GM18858 (cell line): ENCODE data around the gene RBM33.

Experiments used
- ATAC-seq: cut with Tn5 transposase; IDR thresholded peaks from one replicate; pipeline ENCODE4 v1.9.1; 2021; ENCODE audit not compliant: unreplicated experiment

RBM33 gene

DNA sequence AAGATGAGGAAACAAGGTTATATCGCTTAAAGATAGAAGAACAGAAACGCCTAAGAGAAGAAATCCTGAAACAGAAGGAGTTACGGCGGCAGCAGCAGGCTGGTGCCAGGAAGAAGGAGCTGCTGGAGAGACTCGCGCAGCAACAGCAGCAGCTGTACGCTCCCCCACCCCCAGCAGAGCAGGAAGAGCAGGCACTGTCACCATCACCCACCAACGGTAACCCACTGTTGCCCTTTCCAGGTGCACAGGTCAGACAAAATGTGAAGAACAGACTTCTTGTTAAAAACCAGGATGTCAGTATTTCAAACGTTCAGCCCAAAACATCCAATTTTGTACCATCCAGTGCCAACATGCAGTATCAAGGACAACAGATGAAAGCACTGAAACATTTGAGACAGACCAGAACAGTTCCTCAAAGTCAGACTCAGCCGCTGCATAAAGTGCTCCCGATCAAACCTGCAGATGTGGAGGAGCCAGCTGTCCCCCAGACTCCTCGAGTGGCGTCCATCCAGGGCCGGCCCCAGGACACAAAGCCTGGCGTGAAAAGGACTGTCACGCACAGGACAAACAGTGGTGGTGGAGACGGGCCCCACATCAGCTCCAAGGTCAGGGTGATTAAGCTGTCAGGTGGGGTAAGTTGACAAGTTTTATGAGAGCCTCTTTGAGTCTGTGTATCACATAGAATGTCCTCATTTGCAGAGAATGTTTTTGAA, 100.7 kb downstream of the RBM33 start:
- ATAC-seq, result no peak

- peak; percentile 8 for ATAC-seq
These were observed 101.3 kb downstream of the RBM33 start for GRCh38 chr7:155745737-155746136.

GRCh38 chr7:155746188-155746587, 101.7 kb downstream of the RBM33 start:
- ATAC-seq, result peak; percentile 54

DNA sequence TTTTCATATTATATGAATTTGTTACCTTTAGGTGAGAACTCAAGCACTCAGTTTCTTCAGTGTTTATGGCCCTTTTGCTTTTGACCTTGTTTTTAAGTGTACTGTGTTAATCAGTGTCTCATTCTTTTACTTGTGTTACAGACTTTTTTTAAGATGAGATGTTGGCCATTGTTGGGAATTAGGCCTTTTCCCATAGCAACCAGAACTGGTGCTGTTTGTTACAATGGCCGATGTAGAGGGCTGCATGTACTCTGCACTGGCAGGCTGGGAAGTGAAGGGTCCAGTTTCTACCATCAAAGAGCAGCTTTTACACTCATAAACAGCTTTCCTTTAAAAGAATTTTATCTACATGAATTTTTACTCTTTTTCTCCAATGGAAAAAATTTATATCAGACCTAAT, 102.7 kb downstream of the RBM33 start:
- no peak for ATAC-seq

GRCh38 chr7:155749578-155749977, 105.1 kb downstream of the RBM33 start:
- ATAC-seq, result no peak

DNA sequence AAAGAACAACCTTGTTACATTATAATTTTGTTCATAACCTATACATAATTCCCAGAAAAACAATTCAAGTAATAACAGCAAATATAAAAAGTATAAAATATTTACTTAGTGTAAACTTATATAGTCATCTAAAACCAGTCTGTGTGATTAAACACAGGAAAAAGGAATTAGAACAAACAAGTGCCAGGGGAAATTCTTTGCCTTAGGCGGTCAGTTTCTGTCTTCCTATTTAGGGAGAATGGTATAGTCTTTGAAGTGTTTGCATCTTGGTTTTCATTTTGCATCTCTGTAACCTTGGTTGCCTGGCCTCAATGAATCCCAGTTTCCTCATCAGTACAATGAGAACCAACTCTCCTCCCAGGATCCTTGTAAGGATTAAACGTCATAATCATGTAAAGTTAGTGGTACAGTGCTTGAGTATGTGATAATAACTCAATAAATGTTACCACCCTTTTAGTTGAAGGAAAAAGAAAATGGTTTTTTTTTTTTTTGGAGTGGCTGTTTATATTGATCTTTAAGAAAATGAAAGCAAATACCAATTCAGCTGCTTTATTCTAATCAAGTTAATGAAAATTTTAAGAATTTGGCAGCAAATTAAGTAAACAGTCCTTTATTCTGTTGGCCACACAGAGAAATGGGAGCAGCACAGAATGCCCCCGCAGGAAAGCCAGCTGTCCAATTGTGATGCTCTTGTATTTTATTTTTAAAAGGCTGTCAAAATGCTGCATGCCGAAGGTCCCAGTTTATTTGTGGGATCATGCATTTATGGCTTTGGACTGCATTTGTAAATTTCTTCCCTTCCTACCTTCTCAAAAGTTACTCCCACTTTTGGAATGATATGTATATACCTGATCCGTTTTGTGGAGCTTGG, 106.0 kb downstream of the RBM33 start:
- no peak for ATAC-seq

DNA sequence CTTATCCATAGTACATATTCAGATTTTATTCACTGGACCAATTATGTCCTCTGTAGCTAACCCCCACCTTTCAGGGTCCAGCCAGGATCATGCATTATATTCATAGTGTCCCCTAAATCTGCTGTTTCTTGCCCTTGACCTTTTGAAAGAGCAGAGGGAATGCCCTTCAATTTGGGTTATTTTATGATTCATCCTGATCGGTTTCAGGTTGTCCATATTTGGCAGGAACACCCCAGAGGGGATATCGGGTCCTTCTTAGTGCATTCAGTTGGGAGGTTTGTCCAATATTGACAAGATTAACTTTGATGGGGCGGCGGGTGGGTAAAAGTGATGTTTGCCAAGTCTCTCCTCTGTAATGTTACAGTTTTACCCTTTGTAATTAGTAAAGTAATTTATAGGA, 106.9 kb downstream of the RBM33 start:
- no peak for ATAC-seq

- peak; percentile 41 for ATAC-seq
These were observed 108.4 kb downstream of the RBM33 start for GRCh38 chr7:155752756-155753445.

DNA sequence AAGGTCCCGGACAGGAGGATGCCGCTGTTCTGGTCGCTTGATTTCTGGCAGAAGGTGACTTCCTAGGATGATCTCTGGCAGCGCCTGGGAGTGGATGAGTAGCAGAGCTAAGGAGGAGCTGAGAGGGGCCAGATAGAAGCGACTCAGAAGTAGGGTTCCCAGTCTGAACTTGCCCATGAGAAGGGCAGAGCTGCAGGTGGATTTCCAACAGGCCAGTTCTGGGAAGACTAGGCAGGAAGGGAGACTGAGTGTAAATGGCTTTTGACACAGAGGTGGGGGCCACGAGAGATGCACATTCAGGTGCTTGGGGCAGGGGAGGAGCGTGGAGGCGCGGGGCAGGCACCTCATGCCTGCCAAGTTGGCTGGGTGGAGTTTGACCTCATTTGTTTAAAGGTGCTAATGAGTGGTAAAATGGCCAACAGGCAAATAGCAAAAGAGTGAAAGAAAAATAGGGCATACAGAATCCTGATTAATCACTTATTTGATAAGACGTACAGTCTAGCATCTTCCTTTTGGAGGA, 109.0 kb downstream of the RBM33 start:
- peak; percentile 1 for ATAC-seq

DNA sequence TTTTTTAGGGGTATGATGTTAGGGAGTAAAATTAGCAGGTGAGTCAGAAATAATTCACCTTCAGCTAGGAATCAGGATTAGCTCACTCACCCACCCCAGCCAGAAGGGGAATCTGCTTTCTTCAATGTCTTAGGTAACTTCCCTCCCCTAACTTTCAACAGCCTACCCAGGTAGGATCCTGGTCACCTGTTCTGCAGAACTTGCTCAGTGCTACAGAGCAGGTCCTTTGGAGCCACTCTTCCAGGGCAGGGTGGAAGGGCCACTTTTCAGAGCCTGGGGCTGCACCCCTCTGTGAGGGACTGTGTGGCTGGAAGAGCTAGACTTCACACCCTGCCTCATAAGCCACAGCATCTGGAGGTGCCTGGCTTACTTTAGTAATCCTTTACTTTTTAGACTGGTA, 109.7 kb downstream of the RBM33 start:
- ATAC-seq, result no peak

DNA sequence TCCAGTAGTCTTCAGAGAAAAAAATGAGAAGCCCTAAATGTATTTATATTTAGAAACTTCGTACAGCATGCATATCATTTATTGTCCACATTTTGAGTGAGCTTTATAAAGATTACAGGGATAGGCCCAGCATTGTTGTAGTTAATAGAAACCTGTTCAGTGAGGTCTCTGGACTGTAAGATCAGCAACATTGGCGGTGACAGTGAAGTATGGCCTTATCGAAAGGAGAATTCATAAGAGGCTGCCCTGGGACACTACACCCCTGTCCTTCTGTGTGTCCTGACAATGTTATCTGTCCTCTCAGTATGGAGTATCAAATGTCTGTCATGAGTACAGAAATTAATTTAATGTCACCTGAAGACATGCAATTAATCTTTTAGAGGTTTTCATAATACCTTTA, 110.6 kb downstream of the RBM33 start:
- ATAC-seq, result no peak

GRCh38 chr7:155756322-155756721, 111.9 kb downstream of the RBM33 start:
- peak; percentile 24 for ATAC-seq

DNA sequence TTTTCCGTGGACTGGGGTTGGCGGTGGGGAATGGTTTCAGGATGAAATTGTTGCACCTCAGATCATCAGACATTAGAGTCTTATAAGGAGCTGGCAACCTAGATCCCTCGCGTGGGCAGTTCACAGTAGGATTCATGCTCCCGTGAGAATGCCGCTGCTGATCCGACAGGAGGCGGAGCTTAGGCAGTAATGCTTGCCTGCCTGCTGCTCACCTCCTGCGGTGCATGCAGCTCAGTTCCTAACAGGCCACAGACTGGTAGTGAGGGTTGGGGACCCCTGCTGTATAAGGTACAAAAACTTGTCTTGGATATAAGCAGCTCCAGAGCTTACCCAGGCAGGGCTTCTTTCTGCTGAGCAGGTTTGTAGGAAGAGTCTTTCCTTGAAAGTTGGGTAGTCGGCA, 113.9 kb downstream of the RBM33 start:
- ATAC-seq, result no peak

DNA sequence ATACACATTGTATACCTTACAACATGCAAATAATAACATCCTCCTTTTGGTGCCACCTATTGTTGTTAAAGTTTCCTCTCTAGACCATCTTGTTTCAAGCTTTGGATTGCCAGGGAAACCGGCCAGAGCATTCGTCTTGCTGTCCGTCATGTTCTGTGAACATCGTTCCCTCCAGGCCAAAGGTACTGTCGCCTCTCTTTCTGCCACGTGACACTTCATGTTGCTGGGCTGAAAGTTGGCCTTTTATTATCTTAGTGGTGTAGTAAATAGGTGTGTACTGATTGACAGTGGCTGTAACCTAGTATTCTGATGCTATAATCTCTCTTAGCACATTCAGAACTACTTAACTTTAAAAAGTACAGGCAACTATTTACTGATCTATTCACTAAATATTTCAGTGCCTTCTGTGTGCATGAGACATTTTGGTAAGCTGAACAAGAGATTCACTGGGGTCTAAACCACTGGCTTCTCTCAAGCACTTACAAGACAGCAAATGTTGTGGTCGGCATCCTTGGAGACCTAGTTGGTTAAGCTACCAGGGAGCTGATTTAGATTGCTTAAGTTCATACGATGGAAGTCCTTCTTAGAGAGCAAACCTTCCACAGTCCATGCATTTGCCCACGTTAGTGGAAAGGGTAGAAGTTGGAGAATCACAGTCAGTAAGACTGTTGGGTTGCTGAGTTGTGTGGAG, 115.4 kb downstream of the RBM33 start:
- ATAC-seq, result no peak

DNA sequence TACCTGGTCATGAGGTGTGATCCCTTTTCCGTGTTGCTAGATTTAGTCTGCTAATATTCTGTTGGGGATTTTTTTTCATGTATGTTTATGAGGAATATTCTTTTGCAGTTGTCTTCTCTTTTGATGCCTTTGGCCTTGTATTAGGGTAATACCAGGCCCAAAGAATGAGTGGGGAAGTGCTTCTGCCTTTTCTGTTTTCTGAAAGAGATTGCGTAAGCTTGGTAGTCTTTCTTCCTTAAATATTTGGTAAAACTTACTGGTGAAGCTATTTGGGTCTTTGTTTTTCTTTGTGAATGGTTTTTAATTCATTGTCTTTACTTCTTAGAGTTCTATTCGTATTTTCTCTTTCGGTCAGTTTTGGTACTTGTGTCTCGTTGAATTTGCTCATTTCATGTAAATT, 116.7 kb downstream of the RBM33 start:
- no peak for ATAC-seq

DNA sequence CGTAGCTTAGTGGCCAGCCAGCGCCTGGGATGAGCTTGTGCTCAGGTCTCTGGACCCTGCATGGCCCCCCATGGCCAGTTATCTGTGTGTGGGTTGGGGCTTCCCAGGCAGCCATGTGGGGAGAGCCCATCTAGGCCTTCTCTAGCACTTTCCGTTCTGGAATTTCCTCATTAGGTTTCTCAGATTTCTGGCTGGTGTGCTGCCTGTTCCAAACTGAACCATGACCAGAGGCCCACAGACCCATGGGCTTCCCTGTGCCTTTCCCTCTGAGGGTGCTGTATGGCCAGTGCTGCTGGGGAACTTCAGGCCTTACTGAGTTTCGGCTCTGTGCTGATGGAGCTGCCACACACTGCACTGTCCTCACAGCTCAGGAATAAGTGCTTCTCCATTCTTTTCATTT, 117.6 kb downstream of the RBM33 start:
- ATAC-seq, result no peak

DNA sequence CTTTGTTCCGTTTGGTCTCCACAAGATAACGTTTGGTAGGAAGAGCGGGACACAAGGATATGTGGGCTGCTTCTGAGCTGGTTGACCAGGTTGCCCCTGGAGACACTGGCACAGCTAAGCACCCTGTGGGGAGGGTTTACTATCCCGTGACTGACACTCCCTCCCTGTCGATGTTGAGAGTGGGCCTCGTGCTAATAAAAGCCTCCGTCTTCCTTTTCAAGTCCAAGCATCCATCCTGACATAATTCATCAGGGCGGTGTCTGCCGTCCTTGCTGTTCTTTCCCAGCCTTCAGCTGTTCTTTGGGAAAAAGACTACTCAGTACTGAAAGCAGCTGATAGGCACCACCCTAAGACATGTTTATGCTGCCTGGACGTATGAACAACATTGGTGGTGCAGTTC, 118.2 kb downstream of the RBM33 start:
- ATAC-seq, result no peak

GRCh38 chr7:155763122-155763521, 118.7 kb downstream of the RBM33 start:
- no peak for ATAC-seq

DNA sequence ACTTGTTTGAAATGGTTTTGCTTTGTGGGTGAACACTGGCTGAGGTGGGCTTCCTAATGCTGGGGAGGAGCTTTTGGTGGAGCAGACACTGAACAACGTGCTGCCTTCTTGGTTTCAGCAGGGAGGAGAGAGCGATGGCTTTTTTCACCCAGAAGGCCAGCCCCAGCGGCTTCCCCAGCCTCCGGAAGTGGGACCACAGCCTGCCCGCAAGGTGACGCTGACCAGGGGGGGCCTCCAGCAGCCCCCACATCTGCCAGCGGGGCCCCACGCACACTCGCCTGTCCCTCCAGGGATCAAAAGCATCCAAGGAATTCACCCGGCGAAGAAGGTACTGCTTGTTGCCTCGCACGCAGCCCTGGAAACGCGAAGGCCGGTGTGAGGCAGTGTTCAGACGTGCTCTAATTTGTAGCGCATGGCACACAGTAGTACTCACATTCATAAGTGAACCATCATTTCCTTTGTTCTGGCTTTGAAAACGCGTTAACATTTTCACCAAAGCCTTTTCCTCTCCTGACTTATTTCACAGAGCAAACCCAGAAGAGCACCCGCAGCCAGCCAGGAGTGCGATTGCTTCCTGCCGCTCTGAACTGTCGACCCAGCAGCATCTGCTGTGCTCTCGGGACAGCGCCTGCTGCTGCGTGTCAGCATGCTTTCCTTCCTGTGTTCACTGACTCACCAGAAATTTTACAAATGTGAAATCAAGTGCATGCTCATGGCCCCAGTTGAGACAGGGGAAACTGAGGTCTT, 119.4 kb downstream of the RBM33 start:
- ATAC-seq, result peak; percentile 47

- peak; percentile 47 for ATAC-seq
These were observed 120.0 kb downstream of the RBM33 start for GRCh38 chr7:155764438-155764793.
